DMS114 treated with DMSO at 0.1 percent for 48 hours (cell line): ENCODE results near the gene CCDC146.
"Not testable (repeated sequence)": the region's sequence is repeated elsewhere in the genome, so short reads cannot be mapped to it uniquely, and the experiment has no call there.

Experiments used
- DNase-seq: peaks from one replicate; lab custom pipeline; 2025; ENCODE audit not compliant: unreplicated experiment; lab: John Stamatoyannopoulos, UW

The CCDC146 gene

GRCh38 chr7:77199013-77199966 lies 76.9 kb downstream of the CCDC146 start, which contains the start of gene FGL2:
FGL2 (minus strand) TSS chr7:77199819; CDS start chr7:77199793, 26 bp downstream.
- no peak for DNase-seq

- no peak for DNase-seq
Observed at GRCh38 chr7:77200542-77200941, 78.1 kb downstream of the CCDC146 start.

GRCh38 chr7:77202481-77202976 lies 80.1 kb downstream of the CCDC146 start:
- DNase-seq = no peak

GRCh38 chr7:77205706-77206105 lies 83.3 kb downstream of the CCDC146 start:
- no peak for DNase-seq

- no peak for DNase-seq
Observed at GRCh38 chr7:77208416-77208815, 86.0 kb downstream of the CCDC146 start.

- no peak for DNase-seq
Observed at GRCh38 chr7:77209479-77210139, 87.2 kb downstream of the CCDC146 start.

GRCh38 chr7:77216181-77216845 lies 93.9 kb downstream of the CCDC146 start:
- DNase-seq = no peak

GRCh38 chr7:77217474-77218185 lies 95.2 kb downstream of the CCDC146 start:
- no peak for DNase-seq

GRCh38 chr7:77219701-77220331 lies 97.4 kb downstream of the CCDC146 start:
- DNase-seq = not testable (repeated sequence)

- no peak for DNase-seq
Observed at GRCh38 chr7:77222065-77222464, 99.7 kb downstream of the CCDC146 start.

GRCh38 chr7:77222819-77223218 lies 100.4 kb downstream of the CCDC146 start:
- DNase-seq = no peak

- no peak for DNase-seq
Observed at GRCh38 chr7:77223261-77223660, 100.8 kb downstream of the CCDC146 start.

- DNase-seq = no peak
Observed at GRCh38 chr7:77226357-77226839, 104.0 kb downstream of the CCDC146 start.

- not testable (repeated sequence) for DNase-seq
Observed at GRCh38 chr7:77228795-77229194, 106.4 kb downstream of the CCDC146 start.

- no peak for DNase-seq
Observed at GRCh38 chr7:77232467-77232866, 110.1 kb downstream of the CCDC146 start.

GRCh38 chr7:77235276-77235675 lies 112.9 kb downstream of the CCDC146 start:
- DNase-seq = no peak

- no peak for DNase-seq
Observed at GRCh38 chr7:77238703-77239136, 116.3 kb downstream of the CCDC146 start.

GRCh38 chr7:77239471-77239870 lies 117.1 kb downstream of the CCDC146 start:
- DNase-seq = no peak

- no peak for DNase-seq
Observed at GRCh38 chr7:77242068-77242467, 119.7 kb downstream of the CCDC146 start.

- no peak for DNase-seq
Observed at GRCh38 chr7:77242554-77242953, 120.1 kb downstream of the CCDC146 start.
